ENCODE data around the gene SZRD1. TPM values are rescaled to one million over a fixed set of nuclear protein-coding genes. Genes with fewer than 3 reads are reported as not detected.

The SZRD1 gene
- polyA plus RNA-seq, 2 of the 4 experiments (the other 2 are of a cell fraction): 56.8 to 91.9 TPM

- Histone ChIP-seq H3K4me2 (no peak overlapping the region), H3K4me3 (no peak overlapping the region), H3K4me1 (peaks cover 8% of the 10 kb centered on the region; the same call in 1 of the 3 replicates), H3K9me3 (no peaks in the 10 kb centered on the region), H3K27ac (no peak overlapping the region)
- POLR2A ChIA-PET: no interaction called here
- DNase-seq (ENCODE audit: low read depth in 1 of 2, low spot score in 1 of 2) (no peak), FAIRE-seq (no peak), ATAC-seq (no peak)
- 96% methylated on average over 7 of the region's 7 CpGs for WGBS (ENCODE audit: missing lambda C conversion rate)
- CTCF ChIA-PET: interaction anchor here (1.0 to 1.9 kb wide), 2 partner anchors 12 to 22 kb away, joined by 3 to 5 read pairs; no protein-coding TSS in a partner anchor
- no peak for TF ChIP-seq ESRRA (IDR thresholded peaks at IDR 0.05; ENCODE audit: borderline replicate concordance, low read length)
- TF ChIP-seq TP53 (CRISPR knock-in tag; IDR thresholded peaks at IDR 0.05): no peak
Measured at GRCh38 chr1:16442265-16442664, 75.2 kb downstream of the SZRD1 start.

DNA sequence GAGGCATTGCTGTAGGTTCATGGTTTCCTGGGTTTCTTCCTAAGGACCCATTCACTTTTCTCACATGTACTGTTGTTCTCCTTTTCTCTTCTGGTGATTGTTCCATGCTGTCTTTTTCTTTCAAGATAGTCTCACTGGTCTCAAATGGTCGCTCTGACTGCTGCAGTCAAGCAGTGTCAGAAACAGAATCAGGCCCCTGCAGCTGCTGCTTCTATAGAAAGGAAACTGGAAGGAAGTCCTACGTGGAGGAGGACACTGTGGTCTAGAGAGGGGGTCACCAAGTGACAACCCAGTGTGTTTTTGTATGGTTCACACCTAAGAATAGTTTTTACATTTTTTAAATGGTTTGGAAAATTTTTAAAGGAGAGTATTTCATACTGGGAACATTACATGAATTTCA, 75.9 kb downstream of the SZRD1 start:
- 94% methylated on average over 2 of the region's 2 CpGs for WGBS (ENCODE audit: missing lambda C conversion rate)
- DNase-seq (ENCODE audit: low read depth in 1 of 2, low spot score in 1 of 2) (no peak), FAIRE-seq (no peak), ATAC-seq (no peak)
- no peak overlapping the region for H3K4me3 ChIP-seq
- POLR2A ChIA-PET: no interaction called here
- TF ChIP-seq CBX2 (IDR thresholded peaks at IDR 0.05; ENCODE audit: borderline replicate concordance, low read depth) (no peak), CEBPB (IDR thresholded peaks at IDR 0.05) (no peak), FOXS1 (CRISPR knock-in tag; IDR thresholded peaks at IDR 0.05) (no peak), ZNF302 (CRISPR knock-in tag; IDR thresholded peaks at IDR 0.05) (no peak), TFCP2L1 (CRISPR knock-in tag; IDR thresholded peaks at IDR 0.05) (no peak), JUNB (IDR thresholded peaks at IDR 0.05) (no peak), HEYL (CRISPR knock-in tag; IDR thresholded peaks at IDR 0.05) (no peak), FOSB (CRISPR knock-in tag; IDR thresholded peaks at IDR 0.05) (no peak), HOXB13 (CRISPR knock-in tag; IDR thresholded peaks at IDR 0.05; ENCODE audit: low read depth) (no peak), RFX5 (IDR thresholded peaks at IDR 0.05) (no peak), SMC3 (IDR thresholded peaks at IDR 0.05) (no peak), NR3C1 (IDR thresholded peaks at IDR 0.05) (no peak), CHD4 (IDR thresholded peaks at IDR 0.05; ENCODE audit: borderline replicate concordance) (no peak), MAZ (IDR thresholded peaks at IDR 0.05; ENCODE audit: borderline replicate concordance, low read depth, low read length) (no peak), EHF (CRISPR knock-in tag; IDR thresholded peaks at IDR 0.05) (no peak), RAD21 (conservative IDR thresholded peaks at IDR 0.05 in 1 of 2, IDR thresholded peaks at IDR 0.05 in 1 of 2) (no peak), NPAS2 (CRISPR knock-in tag; IDR thresholded peaks at IDR 0.05; ENCODE audit: borderline replicate concordance) (no peak)
- CTCF ChIA-PET: no interaction called here
- peaks cover 8% of the 10 kb centered on the region; the same call in 1 of the 3 replicates for H3K4me1 ChIP-seq
- H3K27ac ChIP-seq: no peak overlapping the region
- no peaks in the 10 kb centered on the region for H3K9me3 ChIP-seq
- H3K4me2 ChIP-seq: no peak overlapping the region

DNA sequence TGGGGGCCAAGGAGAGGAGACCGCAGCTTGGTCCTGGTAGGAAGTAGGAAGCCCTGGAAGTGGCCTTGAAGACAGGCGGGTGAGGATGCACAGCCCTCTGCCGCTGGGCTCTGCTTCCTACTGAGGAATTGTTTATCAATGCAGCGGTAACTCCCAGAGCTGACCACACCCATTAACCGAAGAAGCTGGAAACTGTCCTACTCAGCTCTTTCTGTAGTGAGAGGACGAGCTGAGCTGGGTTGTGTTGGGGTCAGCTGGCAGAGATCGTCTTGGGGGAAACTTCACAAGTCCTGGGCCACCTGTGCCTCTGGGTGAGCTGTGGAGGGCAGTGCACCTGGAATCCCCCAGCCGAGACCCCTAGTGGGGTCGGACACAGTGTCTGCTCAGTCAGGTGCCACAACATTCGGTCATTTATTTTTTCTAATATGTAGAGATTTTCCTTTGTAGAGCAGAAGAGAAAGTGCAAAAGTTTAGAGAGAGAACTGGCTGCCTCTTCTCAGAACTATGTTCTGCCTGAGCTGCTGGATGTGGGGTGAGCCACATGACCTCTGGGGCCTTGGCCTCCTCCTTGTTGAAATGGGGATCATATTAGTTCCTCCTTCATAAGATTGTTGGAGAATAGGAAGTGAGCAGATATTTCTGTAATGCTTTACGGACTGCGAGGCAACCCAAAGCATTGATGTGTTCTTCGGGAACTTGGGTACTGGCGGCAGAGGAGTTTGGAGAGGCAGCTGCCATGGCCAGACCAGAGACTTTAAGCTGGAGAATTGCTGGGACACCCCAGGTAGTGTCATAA, 77.1 kb downstream of the SZRD1 start:
- TF ChIP-seq RCOR1 (IDR thresholded peaks at IDR 0.05; ENCODE audit: low read depth, low read length): no peak
- TF ChIP-seq RARB (CRISPR knock-in tag; IDR thresholded peaks at IDR 0.05): no peak
- no peak for TF ChIP-seq MAZ (IDR thresholded peaks at IDR 0.05; ENCODE audit: borderline replicate concordance, low read depth, low read length)
- TF ChIP-seq RFX5 (IDR thresholded peaks at IDR 0.05): no peak
- TF ChIP-seq NPAS2 (CRISPR knock-in tag; IDR thresholded peaks at IDR 0.05; ENCODE audit: borderline replicate concordance): no peak
- TF ChIP-seq ZC3H11A (IDR thresholded peaks at IDR 0.05): no peak
- no peak for TF ChIP-seq FOSL2 (IDR thresholded peaks at IDR 0.05)
- no peak for TF ChIP-seq FOSL2 (CRISPR knock-in tag; IDR thresholded peaks at IDR 0.05)
- no peak for TF ChIP-seq RNF2 (IDR thresholded peaks at IDR 0.05; ENCODE audit: borderline replicate concordance, low read depth)
- TF ChIP-seq RAD21 (conservative IDR thresholded peaks at IDR 0.05 in 1 of 2, IDR thresholded peaks at IDR 0.05 in 1 of 2): no peak
- no peak for TF ChIP-seq HOXB5 (CRISPR knock-in tag; IDR thresholded peaks at IDR 0.05)
- no peak for TF ChIP-seq NFE2L2 (conservative IDR thresholded peaks at IDR 0.05; ENCODE audit: low read length)
- no peak for TF ChIP-seq GATA3 (IDR thresholded peaks at IDR 0.05; ENCODE audit: borderline replicate concordance)
- no peak for TF ChIP-seq SMC3 (IDR thresholded peaks at IDR 0.05)
- no peak for TF ChIP-seq MYC (IDR thresholded peaks at IDR 0.05; ENCODE audit: borderline replicate concordance, low read length)
- H3K27ac ChIP-seq: no peak overlapping the region
- no peak overlapping the region for H3K4me3 ChIP-seq
- FAIRE-seq (no peak), ATAC-seq (no peak), DNase-seq (ENCODE audit: low read depth in 1 of 2, low spot score in 1 of 2) (no peak)
- ChIA-PET POLR2A (no interaction called here), CTCF (interaction anchor here (0.6 kb wide), 1 partner anchor 25 kb away, joined by 4 read pairs; no protein-coding TSS in a partner anchor)
- 90% methylated on average over 14 of the region's 14 CpGs for WGBS (ENCODE audit: missing lambda C conversion rate)
- no peak overlapping the region for H3K4me2 ChIP-seq
- H3K4me1 ChIP-seq: peaks cover 8% of the 10 kb centered on the region; the same call in 1 of the 3 replicates
- no peaks in the 10 kb centered on the region for H3K9me3 ChIP-seq
